AG20443 (cell line): ENCODE data around the gene CD300LD.
"Not testable (repeated sequence)": the region's sequence is repeated elsewhere in the genome, so short reads cannot be mapped to it uniquely, and the experiment has no call there.

Source experiments
- DNase-seq: peaks from one replicate; pipeline ENCODE4 v3.0.0; 2012; ENCODE audit warnings: low spot score, mixed read lengths

Gene CD300LD

DNA sequence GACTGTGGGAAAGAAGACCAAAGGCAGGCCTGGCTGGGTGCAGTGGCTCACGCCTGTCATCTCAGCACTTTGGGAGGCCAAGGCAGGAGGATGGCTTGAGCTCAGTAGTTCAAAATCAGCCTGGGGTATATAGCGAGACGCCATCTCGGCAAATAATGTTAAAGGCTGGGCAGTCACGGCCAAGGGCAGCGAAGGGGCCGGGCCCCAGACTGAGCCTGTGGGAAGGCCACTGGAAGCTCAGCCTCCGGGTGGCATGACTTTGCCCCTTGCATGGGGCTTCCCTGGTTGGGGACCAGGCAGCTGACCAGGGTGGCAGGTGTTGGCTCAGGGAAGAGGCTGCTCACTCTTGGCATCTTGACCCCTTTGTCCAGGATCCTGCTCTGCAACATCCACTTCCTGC lies 14.0 kb upstream of the CD300LD start:
- no peak for DNase-seq

DNA sequence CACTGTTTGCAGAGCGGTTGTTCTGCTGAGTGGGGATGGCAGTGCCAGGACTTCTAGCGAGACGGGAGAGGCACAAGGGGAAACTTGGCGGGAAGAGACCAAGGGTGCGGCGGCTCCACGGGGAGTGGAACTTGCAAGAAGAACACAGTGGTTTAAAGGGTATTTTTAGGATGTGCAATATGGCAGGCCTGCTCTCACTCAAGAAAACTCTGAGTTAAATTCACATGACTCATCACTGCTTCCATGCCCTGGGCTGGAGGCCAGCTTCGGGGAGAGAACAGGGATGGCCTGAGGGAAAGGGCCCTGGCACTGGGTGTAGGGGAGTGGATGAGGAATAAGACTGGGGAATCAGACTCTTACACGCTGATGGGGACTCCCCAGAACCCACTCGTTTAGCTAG lies 13.3 kb upstream of the CD300LD start:
- peak; percentile 80 for DNase-seq

DNA sequence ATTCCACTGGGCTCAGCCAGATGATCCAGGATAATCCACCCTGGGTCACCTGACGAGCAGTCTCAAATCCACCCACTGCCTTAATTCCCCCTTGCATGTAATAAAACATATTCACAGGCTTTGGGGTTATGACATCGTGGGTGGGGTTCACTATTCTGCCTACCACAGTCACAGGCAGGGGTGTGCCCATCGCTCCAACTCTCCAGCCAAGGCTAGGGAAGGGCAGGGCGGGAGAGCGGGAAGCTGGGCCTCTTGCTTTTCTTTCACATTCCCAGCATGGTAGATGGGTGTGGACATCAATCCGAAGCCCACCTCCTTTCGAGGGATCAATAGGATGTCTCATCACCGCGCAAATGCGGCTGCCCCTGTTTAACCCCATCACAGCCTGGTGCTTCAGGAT lies 12.7 kb upstream of the CD300LD start:
- DNase-seq: no peak

DNA sequence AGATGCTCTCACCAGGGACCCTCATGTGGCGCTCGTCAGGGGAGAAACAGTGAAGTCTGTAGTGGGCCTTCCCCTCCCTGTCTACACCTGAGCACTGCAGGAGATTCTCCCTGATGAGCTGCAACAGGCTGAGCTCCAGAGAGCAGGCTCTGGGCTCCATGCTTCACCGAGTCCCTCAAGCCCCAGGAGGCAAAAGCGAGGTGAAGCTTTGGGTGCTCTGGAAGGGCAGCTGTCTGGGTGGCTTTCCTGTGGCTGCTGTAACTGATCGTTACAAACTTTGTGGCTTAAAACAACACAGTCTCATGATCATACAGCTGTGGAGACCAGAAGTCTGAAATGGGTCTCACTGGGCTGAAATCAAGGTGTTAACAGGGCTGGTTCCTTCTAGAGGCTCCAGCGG lies 12.1 kb upstream of the CD300LD start:
- no peak for DNase-seq

DNA sequence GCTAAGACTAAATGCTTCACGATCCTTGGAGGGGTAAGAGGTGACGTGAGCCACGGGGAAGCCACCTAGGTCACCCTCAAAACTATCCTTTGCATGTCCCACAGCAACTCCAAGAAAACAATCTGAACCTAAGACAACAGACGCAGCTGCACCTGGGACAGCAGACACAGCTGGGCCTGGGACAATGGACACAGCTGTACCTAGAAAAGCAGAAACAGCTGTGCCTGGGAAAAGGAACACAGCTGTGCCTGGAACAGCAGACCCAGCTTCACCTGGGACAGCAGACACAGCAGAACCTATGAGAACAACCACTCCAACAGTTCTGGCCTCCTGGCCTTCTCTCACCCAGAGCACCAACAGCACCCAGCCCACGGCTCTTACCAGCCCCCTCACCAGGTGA lies 11.7 kb upstream of the CD300LD start:
- no peak for DNase-seq

DNA sequence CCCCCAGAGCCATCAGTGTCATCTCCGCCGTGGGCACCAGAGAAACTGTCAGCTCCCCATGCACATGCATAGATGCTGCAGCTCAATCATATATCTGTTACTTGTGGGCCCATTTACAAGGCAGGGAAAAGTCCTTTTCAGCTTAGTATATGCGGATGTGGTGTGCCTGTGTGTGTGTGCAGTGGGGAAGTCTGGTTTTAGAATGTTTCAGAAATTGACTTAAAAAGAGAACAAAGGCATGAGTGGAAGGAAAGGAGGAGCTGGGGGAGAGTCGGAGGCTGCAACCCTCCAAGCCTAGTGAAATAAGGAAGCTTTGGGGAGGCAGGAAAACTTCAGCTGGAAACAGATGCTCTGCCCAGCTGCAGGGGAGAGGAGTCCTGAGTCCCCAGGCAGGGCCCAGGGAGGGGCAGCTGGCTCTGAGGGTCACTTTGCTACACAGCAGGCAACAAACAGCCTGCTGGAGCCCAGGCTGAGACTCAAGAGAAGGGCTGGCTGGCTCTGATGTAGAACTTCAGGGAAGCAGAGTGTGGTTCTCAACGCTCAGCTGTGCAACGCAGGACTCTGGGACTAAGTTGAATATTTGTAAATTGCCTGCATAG lies 11.1 kb upstream of the CD300LD start:
- DNase-seq: no peak

DNA sequence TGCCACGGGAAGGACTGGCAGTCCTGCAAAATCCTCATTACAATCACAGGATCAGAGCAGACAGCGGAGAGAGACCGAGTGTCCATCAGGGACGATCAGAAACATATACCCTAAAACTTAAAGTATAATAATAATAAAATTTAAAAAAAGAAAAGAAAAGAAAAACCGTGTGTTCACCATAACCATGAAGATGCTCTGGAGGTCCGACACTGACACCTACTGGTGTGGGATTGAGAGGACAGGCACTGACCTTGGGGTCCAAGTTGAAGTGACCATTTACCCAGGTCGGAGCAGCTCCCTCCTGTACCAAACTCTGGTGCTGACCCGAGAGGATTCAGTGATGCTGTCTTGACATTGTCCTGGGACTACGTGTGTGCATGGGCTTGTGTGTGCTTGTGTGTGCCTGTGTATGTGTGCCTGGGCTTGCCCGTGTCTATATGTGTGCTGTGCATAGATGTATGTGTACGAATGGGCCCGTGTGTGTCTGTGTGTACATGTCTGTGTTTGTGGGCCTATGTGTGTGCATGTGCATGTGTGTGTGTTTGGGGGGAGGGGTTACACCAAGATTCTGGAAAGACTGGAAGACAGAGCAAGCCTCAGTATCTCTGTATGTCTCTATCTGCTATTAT lies 10.0 kb upstream of the CD300LD start:
- DNase-seq: peak; percentile 64

DNA sequence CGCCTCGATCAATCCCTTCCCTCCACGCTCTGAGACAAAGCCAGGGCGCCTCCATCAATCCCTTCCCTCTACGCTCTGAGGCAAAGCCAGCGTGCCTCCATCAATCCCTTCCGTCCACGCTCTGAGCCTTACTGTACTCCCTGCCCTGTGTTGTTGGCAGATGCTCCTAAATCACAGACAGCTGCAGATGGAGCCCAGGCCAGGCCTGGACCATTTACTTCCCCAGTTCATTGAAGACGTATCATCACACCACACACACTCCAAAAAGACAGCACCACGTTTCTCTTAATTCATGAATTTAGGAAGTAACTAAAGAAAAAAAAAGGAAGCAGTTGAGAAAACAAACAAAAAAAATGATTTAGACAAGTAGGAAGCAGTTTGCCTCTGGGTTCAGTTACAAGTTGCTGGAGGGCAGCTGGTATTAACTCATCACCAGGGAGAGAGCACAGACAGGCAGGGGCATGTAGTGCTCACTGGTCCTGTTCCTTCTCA lies 7.4 kb upstream of the CD300LD start:
- DNase-seq: no peak

DNA sequence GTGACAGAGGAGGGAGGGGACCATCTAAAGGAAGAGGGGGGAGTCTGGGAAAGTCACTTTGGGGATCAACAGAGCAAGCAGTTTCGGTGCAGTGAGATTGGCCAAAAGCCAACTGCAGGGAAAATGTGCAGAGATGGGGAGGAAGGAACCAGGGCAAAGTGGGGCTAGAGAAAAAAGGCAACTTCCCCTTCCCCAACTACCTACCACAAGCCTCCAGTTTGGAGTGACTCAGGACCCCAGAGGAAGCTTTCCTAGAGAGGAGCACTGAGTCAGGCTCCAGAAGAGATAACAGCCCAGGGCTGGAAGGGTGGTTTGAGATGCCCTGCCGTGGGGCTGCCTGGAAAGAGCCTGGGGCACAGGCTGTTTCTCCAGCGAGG lies 6.9 kb upstream of the CD300LD start:
- DNase-seq: no peak

DNA sequence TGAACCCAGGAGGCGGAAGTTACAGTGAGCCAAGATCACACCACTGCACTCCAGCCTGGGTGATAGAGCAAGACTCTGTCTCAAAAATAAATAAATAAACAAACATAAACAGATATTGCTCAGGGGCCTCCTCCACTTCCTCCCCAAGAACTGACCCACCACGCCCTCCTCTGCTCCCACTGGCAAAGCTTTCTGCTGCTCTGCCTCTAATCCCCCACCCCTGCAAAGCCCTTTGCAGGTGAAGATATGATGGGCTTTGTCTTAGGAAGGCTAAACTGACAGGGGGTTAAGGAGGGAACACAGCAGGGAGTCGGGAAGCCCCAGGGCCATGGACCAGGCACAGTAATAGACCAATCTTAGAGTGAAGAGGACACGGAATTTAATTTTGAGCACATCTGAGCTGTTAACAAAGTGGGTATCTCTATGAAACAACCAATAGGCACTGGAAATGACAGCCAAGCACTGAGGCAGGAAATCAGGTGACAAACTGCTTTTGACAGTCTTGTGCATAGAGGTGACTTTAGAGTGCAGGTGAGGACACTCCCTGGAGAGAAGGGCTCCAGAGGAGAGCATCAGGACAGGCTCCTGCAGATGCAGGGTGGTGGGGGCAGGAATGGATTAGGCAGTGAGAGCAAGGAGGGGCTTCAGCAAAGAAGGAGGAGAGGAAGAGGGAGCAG lies 6.4 kb upstream of the CD300LD start:
- no peak for DNase-seq

DNA sequence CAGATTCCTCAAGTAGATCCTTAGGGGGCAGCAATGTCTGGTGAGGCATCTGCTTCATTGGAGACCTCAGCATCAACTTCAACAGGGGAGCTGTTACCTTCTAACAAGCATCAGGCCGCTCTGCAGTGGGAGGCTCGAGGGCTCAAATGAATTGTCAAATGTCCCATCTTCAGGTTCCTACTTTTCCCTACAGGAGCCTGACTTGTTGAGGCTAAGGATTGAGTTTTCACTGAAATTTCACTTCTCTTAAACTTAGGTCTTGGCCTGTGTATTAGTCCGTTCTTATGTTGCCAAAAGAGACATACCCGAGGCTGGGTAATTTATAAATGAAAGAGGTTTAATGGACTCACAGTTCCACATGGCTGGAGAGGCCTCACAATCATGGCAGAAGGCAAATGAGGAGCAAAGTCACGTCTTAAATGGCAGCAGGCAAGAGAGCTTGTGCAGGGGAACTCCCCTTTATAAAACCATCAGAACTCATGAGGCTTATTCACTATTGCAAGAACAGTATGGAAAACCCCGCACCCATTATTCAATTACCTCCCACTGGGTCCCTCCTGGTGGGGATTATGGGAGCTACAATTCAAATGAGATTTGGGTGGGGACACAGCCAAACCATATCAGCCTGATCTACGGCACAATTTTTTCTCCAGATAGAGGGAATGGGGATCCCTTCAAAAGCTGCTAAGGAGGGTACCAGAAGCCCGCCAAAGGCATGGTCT lies 5.1 kb upstream of the CD300LD start:
- no peak for DNase-seq

DNA sequence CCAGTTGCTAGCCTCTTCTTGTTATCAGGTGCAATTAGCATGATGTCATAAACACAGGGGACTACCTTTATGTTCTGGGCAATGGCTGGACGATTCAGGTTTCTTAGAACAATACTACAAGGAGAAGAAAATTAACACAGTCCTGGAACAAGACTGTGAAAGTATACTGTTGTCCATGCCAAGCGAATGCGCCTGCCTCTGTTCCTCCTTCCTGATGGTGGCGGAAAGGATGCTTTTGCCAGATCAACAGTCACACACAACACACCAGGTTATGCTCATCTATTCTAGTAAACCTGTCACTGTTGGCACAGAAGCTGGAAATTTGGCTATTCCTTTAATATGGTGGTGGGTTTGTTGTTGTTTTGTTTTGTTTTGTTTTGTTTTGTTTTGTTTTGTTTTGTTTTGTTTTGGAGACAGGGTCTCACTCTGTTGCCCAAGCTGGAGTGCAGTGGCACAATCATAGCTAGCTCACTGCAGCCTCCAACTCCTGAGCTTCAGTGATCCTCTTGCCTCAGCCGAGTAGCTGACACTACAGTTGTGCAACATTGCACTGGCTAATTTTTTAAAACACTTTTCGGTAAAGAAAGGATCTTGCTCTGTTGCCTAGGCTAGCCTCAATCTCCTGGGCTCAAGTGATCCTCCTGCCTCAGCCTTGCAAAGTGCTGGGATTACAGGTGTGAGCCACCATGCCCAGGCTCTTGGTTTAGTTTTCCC lies 3.1 kb upstream of the CD300LD start:
- no peak for DNase-seq

DNA sequence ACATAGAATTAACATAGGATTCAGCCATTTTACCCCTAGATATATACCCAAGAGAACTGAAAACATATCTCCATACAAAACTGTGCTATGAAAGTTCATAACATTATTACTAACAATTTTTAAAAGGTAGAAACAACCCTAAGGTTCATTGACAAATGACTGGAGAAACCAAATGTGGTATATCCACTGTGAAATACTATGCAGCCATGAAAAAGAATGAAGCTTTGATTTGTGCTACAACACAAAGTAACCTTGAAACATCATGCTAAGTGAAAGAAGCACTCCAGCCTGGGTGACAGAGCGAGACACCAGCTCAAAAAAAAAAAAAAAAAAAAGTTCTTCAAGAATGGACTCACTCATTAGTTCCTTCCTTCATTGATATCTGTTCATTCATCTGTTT lies 580 bp downstream of the CD300LD start:
- DNase-seq: no peak

DNA sequence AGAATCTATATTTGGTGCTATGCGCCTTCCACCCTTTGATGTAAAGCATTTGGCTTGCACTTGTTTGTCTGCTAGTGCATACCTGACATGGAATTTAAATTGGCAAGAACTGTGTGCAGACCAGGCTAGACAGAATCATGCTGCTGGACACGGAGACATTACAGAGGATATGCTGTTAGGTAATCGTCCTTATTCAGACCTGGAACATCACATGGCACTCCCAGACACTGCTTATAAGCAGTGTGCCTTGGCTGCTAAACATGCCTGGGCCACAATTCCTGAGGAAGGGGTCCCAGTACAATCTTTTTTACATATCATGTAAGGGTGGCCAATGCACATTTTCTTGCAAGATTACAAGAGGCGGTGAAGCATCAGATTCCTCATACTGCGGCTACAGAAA lies 6.4 kb downstream of the CD300LD start:
- DNase-seq: no peak

DNA sequence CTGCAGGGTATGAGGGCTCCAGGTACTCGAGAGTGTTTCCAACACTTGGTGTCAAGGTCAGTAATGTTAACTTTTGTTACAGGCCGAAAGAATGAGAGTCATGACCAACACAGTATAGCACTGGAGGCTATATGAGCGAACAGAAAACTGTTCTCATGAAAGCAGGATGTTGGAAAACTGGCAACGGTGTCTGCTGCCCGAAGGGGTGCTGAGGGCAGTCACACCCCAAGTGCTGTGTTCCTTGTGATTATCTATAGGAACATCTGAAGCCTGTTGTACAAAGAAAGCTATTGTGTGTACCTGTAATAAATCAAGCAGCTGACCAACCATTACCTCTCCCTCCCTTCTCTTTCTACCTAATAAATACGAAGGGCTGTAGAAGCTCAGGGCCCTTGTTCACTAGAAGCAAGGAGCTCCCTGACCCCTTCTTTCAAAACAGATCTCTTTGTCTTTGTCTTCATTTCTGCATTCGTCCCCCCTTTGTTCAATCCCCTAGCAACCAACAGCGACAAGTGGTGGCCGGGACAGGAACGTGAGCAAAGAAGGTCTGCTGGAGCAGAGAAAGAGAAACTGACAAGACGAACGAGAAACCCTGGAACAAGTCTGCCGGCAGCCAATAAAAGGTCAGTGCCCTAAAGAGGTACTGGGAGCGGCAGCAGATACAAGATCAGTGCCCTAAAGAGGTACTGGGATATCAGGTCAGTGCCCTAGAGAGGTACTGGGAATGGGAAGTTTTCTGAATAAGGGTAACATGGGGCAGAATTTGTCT lies 7.6 kb downstream of the CD300LD start:
- DNase-seq: no peak

DNA sequence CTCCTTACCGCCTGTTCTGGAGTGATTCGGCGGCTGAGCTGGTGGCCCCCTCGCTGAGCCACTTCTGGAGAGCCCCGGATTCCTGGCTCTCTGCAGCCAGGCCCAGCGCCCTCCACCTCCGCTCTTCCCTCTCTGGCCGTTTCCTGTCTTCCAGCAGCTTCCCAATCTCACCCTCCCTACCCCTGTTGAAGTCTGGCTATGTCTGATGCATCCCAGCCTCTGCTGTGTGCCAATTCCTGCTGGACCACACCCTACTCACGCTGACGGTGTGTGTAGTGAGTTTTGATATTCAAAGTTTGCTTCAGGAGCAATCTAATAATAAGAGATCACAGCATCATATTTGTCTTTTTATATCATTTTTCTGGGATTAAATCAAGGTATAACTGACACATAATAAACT lies 9.4 kb downstream of the CD300LD start:
- DNase-seq: no peak

DNA sequence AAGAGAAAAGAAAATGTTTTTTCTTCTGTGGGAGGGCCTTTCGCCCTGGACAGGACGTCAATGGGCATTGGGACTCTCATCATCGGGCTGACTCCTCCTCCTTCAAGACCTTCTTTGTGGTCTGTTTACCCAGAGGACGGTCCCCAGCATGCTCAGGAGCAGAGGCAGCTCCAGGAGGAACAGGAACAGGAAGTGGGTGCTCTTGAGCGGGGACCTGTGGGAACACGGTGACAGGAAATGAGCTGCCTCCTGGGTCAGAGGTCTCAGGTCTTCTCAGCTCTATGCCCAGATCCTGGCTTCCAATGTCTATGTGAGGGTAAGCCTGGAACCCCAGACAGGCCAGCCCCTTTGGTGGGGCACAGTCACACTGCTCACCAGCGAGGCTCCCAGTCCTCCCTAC lies 12.2 kb downstream of the CD300LD start:
- DNase-seq: no peak

DNA sequence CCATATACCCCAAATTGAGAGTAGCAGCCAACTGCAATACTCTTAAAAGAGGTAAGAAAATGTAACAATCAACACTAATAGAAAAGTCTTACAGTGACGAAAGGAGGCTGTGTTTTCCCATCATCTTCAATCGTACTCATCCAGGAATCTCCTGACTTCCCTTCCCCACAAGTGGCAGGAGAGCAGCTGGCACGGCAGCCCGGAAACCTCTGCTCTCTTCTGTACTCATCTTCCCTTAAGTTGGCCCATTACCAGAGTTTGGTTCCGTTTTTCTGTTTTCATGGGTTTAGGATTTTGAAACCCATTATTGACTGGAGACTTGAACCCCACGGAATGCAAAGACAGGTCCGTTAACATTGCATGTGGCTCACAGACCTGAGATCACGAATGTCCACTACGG lies 13.1 kb downstream of the CD300LD start:
- DNase-seq: no peak

DNA sequence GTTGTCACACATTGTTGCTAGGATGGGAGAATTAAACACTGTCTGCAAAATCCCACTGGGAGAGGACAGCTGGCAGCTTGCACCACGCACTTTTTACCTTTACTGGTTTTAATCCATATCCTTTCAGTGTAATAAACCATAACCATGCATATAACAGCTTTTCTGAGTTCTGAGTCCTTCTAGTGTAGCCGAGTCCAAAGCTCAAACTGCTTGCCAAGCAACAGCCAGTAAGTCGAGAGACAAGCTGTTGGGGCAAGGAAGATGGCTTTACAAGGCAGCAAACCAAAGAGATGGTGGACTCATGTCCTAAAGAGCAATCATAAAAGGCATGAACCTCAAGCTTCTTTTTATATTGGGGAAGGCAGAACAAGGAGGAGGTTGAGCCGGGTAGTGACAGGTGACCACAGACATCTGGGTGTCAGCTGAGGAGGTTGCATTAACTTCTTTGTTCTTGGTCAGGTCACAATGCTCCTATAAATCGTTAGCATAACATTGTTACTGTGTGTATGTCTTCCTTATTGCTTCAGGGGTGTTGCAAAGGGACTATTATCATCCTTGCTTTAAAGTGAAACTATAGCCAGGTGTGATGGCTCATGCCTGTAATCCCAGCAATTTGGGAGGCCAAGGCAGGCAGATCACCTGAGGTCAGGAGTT lies 17.5 kb downstream of the CD300LD start:
- no peak for DNase-seq

DNA sequence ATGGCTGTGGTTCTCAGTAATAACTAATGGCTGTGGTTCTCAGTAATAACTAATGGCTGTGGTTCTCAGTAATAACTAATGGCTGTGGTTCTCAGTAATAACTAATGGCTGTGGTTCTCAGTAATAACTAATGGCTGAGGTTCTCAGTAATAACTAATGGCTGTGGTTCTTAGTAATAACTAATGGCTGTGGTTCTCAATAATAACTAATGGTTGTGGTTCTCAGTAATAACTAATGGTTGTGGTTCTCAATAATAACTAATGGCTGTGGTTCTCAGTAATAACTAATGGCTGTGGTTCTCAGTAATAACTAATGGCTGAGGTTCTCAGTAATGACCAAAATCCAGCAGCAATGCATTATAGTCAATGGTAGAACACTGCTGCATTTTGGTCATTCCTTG lies 18.4 kb downstream of the CD300LD start:
- not testable (repeated sequence) for DNase-seq

DNA sequence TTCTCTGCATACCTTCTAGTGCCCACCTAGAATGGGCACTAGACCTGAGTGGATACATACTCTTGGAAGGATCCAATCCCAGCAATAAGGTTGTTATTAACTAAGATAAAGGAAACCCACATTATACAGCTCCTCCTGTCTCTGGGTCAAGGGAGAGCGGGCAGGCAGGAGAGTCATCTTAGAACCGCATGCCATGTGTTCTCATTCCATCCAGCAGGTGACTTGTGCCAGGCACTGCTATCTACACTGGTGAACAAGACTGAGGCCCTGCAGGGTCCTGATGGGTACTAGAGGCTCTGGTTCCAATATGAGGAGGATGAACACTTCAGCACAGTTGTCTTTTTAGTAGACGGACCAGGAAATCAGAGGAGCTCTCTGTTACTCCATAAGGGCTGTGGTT lies 18.9 kb downstream of the CD300LD start:
- DNase-seq: no peak
